GM12875 (cell line): ENCODE data around the gene TBCD.

Experiments
- H3K4me3 ChIP-seq: one replicate; pipeline ENCODE4 v1.5.1; 2011; ENCODE audit warnings: low read depth, low read length, control low read depth
- CTCF ChIP-seq: IDR thresholded peaks from 2 replicates; pipeline ENCODE4 v1.5.1; 2011; ENCODE audit warnings: low read depth, mild to moderate bottlenecking, control low read depth, inconsistent platforms, low read length, moderate library complexity, borderline replicate concordance; ENCODE audit not compliant: insufficient read depth

Gene TBCD

DNA sequence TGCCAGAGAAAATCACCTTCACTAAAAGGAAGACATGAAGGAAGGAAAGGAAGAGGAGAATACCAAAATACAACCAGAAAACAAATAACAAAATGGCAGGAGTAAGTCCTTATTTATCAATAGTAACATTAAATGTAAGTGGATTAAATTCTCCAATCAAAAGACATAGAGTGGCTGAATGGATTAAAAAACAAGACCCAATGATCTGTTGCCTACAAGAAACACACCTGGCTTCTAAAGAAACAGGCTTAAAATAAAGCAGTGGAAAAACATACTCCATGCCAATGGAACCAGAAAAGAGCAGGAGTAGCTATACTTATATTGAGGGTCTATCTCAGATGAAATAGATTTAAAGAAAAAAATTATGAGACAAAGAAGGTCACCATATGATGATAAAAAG is 241.1 kb downstream of the TBCD start:
- H3K4me3 ChIP-seq = no peak overlapping the region
- no peak for TF ChIP-seq CTCF
